Measurements from ENCODE around the gene CD200R1L. TPM values are rescaled to one million over a fixed set of nuclear protein-coding genes. Genes with fewer than 3 reads are reported as not detected.

Gene CD200R1L
- total RNA-seq, 1 donor from 2014 or later = not detected

GRCh38 chr3:112818289-112818688 lies 28.4 kb downstream of the CD200R1L start:
- DNase-seq = no peak

GRCh38 chr3:112817797-112818196 lies 28.9 kb downstream of the CD200R1L start:
- no peak for DNase-seq

- no peak for DNase-seq
Measured at GRCh38 chr3:112817271-112817670, 29.4 kb downstream of the CD200R1L start.

- DNase-seq = no peak
Measured at GRCh38 chr3:112815981-112816380, 30.7 kb downstream of the CD200R1L start.

- DNase-seq = no peak
Measured at GRCh38 chr3:112814266-112814665, 32.4 kb downstream of the CD200R1L start.

- no peak for DNase-seq
Measured at GRCh38 chr3:112813723-112814171, 32.9 kb downstream of the CD200R1L start.

- DNase-seq = no peak
Measured at GRCh38 chr3:112813016-112813415, 33.6 kb downstream of the CD200R1L start.

GRCh38 chr3:112811917-112812660 lies 34.6 kb downstream of the CD200R1L start:
- no peak for DNase-seq

- no peak for DNase-seq
Measured at GRCh38 chr3:112811131-112811884, 35.4 kb downstream of the CD200R1L start.

GRCh38 chr3:112810561-112810960 lies 36.1 kb downstream of the CD200R1L start:
- DNase-seq = no peak

- DNase-seq = no peak
Measured at GRCh38 chr3:112808136-112808535, 38.5 kb downstream of the CD200R1L start.

- DNase-seq = no peak
Measured at GRCh38 chr3:112807685-112808084, 39.0 kb downstream of the CD200R1L start.

- DNase-seq = no peak
Measured at GRCh38 chr3:112806903-112807302, 39.8 kb downstream of the CD200R1L start.

- no peak for DNase-seq
Measured at GRCh38 chr3:112805126-112805525, 41.5 kb downstream of the CD200R1L start.

GRCh38 chr3:112804021-112804420 lies 42.6 kb downstream of the CD200R1L start:
- DNase-seq = no peak

- DNase-seq = no peak
Measured at GRCh38 chr3:112803467-112803866, 43.2 kb downstream of the CD200R1L start.

GRCh38 chr3:112802338-112802737 lies 44.3 kb downstream of the CD200R1L start:
- no peak for DNase-seq

GRCh38 chr3:112799946-112800345 lies 46.7 kb downstream of the CD200R1L start:
- DNase-seq = no peak

GRCh38 chr3:112794622-112795172 lies 52.0 kb downstream of the CD200R1L start:
- DNase-seq = no peak

- no peak for DNase-seq
Measured at GRCh38 chr3:112793326-112794081, 53.2 kb downstream of the CD200R1L start.

- no peak for DNase-seq
Measured at GRCh38 chr3:112791736-112792135, 54.9 kb downstream of the CD200R1L start.

GRCh38 chr3:112789787-112790186 lies 56.9 kb downstream of the CD200R1L start:
- no peak for DNase-seq

All from occipital lobe (tissue), 2 donors.